ENCODE measurements around the gene THAP8.

- no peak for TF ChIP-seq POLR2A (IDR thresholded peaks at IDR 0.05; ENCODE audit: low read length)
- no peak for TF ChIP-seq MAZ (IDR thresholded peaks at IDR 0.05; ENCODE audit: borderline replicate concordance, low read depth, low read length)
- TF ChIP-seq MAFK (IDR thresholded peaks at IDR 0.05; ENCODE audit: partially characterized antibody), result no peak
- no peak for TF ChIP-seq ZFP36 (IDR thresholded peaks at IDR 0.05; ENCODE audit: borderline replicate concordance, partially characterized antibody)
- no peak for TF ChIP-seq CTCF (IDR thresholded peaks at IDR 0.05)
These were observed 37.0 kb upstream of the THAP8 start for GRCh38 chr19:36090910-36091695.

All from A549 (cell line).